Measurements from ENCODE around the gene NCK2.
A peak's percentile ranks its signal among the peaks of the same experiment; 100 is the strongest.

Gene NCK2

DNA sequence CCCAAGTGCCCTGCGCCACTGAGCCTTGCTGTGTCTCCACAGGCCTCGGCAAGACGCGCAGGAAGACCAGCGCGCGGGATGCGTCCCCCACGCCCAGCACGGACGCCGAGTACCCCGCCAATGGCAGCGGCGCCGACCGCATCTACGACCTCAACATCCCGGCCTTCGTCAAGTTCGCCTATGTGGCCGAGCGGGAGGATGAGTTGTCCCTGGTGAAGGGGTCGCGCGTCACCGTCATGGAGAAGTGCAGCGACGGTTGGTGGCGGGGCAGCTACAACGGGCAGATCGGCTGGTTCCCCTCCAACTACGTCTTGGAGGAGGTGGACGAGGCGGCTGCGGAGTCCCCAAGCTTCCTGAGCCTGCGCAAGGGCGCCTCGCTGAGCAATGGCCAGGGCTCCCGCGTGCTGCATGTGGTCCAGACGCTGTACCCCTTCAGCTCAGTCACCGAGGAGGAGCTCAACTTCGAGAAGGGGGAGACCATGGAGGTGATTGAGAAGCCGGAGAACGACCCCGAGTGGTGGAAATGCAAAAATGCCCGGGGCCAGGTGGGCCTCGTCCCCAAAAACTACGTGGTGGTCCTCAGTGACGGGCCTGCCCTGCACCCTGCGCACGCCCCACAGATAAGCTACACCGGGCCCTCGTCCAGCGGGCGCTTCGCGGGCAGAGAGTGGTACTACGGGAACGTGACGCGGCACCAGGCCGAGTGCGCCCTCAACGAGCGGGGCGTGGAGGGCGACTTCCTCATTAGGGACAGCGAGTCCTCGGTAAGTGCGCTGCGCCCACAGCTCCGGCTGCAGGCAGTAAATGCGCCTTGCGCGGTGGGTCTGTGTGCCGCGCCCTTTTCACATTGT lies 136.8 kb downstream of the NCK2 start:
- no peak for DNase-seq (ENCODE audit: low read depth)
- TF ChIP-seq, protein P1, sequence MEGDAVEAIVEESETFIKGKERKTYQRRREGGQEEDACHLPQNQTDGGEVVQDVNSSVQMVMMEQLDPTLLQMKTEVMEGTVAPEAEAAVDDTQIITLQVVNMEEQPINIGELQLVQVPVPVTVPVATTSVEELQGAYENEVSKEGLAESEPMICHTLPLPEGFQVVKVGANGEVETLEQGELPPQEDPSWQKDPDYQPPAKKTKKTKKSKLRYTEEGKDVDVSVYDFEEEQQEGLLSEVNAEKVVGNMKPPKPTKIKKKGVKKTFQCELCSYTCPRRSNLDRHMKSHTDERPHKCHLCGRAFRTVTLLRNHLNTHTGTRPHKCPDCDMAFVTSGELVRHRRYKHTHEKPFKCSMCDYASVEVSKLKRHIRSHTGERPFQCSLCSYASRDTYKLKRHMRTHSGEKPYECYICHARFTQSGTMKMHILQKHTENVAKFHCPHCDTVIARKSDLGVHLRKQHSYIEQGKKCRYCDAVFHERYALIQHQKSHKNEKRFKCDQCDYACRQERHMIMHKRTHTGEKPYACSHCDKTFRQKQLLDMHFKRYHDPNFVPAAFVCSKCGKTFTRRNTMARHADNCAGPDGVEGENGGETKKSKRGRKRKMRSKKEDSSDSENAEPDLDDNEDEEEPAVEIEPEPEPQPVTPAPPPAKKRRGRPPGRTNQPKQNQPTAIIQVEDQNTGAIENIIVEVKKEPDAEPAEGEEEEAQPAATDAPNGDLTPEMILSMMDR (IDR thresholded peaks at IDR 0.05; ENCODE audit: control insufficient read depth, insufficient read depth, low read depth, low read length, missing control alignments) = no peak
- no peak overlapping the region for H3K4me3 ChIP-seq (ENCODE audit: control insufficient read depth, low read depth, low read length)

DNA sequence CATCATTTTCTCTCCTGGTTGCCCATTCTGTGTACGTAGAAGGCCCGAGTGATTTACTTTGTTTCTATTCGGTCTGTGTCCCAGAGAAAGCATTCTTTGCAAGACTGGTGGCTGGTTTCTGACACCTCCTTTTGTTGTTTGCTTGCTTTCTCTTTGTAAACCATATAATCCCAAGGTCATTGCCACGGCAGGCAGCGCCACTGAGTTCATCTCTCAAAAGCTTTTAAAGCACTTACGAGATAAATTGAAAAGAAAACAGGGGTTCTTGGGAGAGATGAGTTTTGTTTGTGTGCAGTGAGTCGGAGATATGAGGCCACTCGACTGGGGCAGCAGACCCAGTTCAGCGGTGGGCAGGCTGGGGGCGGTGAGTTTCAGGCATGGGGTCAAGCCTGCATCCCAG lies 137.6 kb downstream of the NCK2 start:
- DNase-seq (ENCODE audit: low read depth) = no peak
- TF ChIP-seq, protein P1 (IDR thresholded peaks at IDR 0.05; ENCODE audit: control insufficient read depth, insufficient read depth, low read depth, low read length, missing control alignments) = no peak
- no peak overlapping the region for H3K4me3 ChIP-seq (ENCODE audit: control insufficient read depth, low read depth, low read length)

DNA sequence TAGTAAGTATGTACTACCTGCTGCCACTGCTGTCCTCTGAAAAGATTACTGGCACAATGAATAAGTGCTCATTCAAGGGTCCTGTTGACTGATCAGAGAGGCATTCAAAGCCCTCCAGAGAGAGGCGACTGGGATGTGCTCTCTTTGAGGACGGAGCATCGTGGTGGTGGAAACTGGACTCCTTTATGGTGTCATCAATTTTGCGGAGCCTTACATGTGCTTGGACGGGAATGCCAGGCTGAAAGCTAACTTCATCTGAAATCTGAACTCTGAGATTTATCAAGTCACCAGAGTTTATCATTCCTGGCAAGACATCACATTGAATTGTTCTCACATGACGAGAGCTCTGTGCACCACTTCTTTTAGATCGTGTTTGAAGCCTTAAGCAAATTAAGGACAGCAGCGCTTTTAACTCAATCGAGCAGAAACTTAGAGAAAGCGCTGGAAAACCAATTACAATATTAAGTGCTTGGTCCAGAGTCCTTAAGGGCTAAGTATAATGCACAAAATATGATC lies 138.3 kb downstream of the NCK2 start:
- no peak overlapping the region for H3K4me3 ChIP-seq (ENCODE audit: control insufficient read depth, low read depth, low read length)
- TF ChIP-seq, protein P1 (IDR thresholded peaks at IDR 0.05; ENCODE audit: control insufficient read depth, insufficient read depth, low read depth, low read length, missing control alignments) = no peak
- DNase-seq (ENCODE audit: low read depth) = no peak

DNA sequence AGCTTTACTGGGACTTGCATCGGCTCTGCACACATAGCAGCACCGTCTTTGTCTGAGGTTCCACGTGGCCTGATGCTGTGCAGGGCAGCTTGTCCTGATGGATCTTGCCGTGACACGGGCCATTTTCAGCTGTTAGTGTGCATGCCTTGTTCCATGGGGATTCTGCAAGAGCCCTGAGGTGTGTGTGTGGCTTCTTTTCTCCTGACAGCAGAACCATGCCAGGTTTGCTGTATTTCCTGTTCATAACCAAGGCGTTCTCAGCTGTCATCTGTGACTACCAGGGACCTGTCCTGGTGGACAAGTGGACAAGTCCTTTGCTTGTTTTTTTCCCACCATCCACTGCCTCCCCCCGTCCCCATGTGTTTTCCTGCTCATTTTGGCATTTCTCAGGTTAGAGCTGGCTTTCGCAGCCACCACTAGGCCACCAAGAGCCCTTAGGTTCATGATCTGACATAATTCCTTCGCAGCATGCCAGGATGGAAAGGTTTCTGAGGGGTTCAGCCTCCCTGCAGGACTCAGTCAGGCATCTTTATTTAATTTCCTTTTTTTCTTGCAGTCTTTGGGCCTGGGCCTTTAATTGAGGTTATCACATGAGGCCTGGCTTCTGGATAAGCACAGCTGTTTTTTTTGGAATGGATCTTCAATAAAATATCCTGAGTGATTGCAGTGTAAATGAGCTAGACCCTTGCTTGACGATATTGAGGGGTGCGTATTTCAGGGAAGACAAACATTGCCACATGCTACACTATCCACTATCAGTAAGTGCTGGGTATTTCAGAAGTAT lies 139.4 kb downstream of the NCK2 start:
- TF ChIP-seq, protein P1 (IDR thresholded peaks at IDR 0.05; ENCODE audit: control insufficient read depth, insufficient read depth, low read depth, low read length, missing control alignments) = no peak
- DNase-seq (ENCODE audit: low read depth) = no peak
- no peak overlapping the region for H3K4me3 ChIP-seq (ENCODE audit: control insufficient read depth, low read depth, low read length)

DNA sequence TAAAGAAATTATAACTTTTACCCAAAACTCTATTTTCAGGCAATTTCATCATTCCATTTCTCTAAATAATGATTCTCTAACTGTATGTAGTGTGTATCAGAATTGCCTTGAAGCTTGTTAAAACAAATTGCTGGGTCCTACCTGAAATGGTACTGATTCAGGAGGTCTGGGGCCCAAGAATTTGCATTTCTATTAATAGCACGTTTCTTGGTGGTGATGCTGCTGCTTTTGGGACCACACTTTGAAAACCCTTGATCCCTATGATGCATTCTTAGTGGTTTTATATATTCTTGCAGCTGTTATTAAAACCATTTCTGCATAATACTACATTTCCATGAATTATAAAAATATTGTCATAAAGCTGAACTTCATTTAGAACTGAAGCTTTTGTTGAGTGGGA lies 140.7 kb downstream of the NCK2 start:
- DNase-seq (ENCODE audit: low read depth) = no peak
- no peak overlapping the region for H3K4me3 ChIP-seq (ENCODE audit: control insufficient read depth, low read depth, low read length)
- TF ChIP-seq, protein P1 (IDR thresholded peaks at IDR 0.05; ENCODE audit: control insufficient read depth, insufficient read depth, low read depth, low read length, missing control alignments) = no peak

DNA sequence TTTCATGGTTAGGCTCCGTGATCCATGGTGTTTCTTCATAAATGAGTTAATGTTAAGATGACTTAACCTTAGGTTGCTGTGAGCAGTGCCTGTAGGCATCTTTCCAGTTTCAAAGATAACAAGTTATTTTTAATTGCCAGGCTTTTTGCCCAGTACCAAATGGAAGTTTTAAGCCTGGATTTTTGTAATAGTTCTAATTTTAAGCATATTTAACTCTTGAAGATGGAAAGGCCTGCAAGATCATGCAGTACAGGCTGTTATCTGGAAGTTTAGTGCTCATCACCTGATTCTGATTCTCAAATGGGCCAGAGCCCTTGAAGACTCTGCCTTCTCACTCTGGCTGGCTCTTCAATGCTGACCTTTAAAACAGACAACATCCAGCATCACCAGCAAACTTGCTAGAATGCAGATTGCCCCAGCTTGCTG lies 141.3 kb downstream of the NCK2 start:
- DNase-seq (ENCODE audit: low read depth) = peak; percentile 78
- TF ChIP-seq, protein P1 (IDR thresholded peaks at IDR 0.05; ENCODE audit: control insufficient read depth, insufficient read depth, low read depth, low read length, missing control alignments) = no peak
- H3K4me3 ChIP-seq (ENCODE audit: control insufficient read depth, low read depth, low read length) = no peak overlapping the region
